Left ventricle myocardium inferior (tissue), 1 donor: ENCODE data around the gene CDC42EP1. TPM values are rescaled to one million over a fixed set of nuclear protein-coding genes. Genes with fewer than 3 reads are reported as not detected.
A peak's percentile ranks its signal among the peaks of the same experiment; 100 is the strongest.

ENCODE experiments used
- DNase-seq: peaks from one replicate; pipeline ENCODE4 v3.0.0-alpha.2; 2020
- H3K27ac ChIP-seq: fragments of 200-600 bp; replicated peaks from 2 replicates; pipeline ENCODE4 v1.8.0; 2021
- H3K27me3 ChIP-seq: fragments of 200-600 bp; 2 replicates; pipeline ENCODE4 v1.8.0; 2021; ENCODE audit warnings: low read depth
- H3K36me3 ChIP-seq: fragments of 200-600 bp; 2 replicates; pipeline ENCODE4 v1.8.0; 2021
- H3K4me1 ChIP-seq: fragments of 200-600 bp; 2 replicates; pipeline ENCODE4 v1.8.0; 2021
- H3K4me3 ChIP-seq: fragments of 200-600 bp; 2 replicates; pipeline ENCODE4 v1.8.0; 2021; ENCODE audit warnings: mild to moderate bottlenecking, moderate library complexity
- H3K9me3 ChIP-seq: fragments of 200-600 bp; replicated peaks from 2 replicates; pipeline ENCODE4 v1.8.0; 2021
- intact Hi-C: fragments of 100-400 bp; cut with micrococcal nuclease; formaldehyde crosslinking; loops from one replicate; pipeline ENCODE4 v1.11.0; 2022
- total RNA-seq: library from RNA; stranded (reverse); fragmentation: NEBNext Ultra II Directional; extraction: Animal tissue kit (Norgen Biotek cat#: 25700); gene quantifications from one replicate; pipeline ENCODE4 v1.2.1, GENCODE V29; 2021
- TF ChIP-seq, protein P1 (sequence below): fragments of 200-600 bp; IDR thresholded peaks from 2 replicates; pipeline ENCODE4 v1.8.0; 2021; ENCODE audit warnings: antibody characterized with exemption, mild to moderate bottlenecking, borderline replicate concordance
- donor health status: DM: no; HTN: yes; CAD: no; lungs with severe emphysema.

Gene CDC42EP1
- total RNA-seq, 1 donor from 2014 or later, result 17.7 TPM

- Histone ChIP-seq H3K27ac (no peak overlapping the region), H3K36me3 (no peaks in the 10 kb centered on the region), H3K4me3 (no peak overlapping the region), H3K4me1 (peaks cover 43% of the 10 kb centered on the region), H3K27me3 (peaks cover 5% of the 10 kb centered on the region), H3K9me3 (no peaks in the 10 kb centered on the region)
- intact Hi-C loops, result no loop called here
- TF ChIP-seq, protein P1, sequence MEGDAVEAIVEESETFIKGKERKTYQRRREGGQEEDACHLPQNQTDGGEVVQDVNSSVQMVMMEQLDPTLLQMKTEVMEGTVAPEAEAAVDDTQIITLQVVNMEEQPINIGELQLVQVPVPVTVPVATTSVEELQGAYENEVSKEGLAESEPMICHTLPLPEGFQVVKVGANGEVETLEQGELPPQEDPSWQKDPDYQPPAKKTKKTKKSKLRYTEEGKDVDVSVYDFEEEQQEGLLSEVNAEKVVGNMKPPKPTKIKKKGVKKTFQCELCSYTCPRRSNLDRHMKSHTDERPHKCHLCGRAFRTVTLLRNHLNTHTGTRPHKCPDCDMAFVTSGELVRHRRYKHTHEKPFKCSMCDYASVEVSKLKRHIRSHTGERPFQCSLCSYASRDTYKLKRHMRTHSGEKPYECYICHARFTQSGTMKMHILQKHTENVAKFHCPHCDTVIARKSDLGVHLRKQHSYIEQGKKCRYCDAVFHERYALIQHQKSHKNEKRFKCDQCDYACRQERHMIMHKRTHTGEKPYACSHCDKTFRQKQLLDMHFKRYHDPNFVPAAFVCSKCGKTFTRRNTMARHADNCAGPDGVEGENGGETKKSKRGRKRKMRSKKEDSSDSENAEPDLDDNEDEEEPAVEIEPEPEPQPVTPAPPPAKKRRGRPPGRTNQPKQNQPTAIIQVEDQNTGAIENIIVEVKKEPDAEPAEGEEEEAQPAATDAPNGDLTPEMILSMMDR, result no peak
- no peak for DNase-seq
Observed at GRCh38 chr22:37542959-37543358, 17.3 kb upstream of the CDC42EP1 start.

DNA sequence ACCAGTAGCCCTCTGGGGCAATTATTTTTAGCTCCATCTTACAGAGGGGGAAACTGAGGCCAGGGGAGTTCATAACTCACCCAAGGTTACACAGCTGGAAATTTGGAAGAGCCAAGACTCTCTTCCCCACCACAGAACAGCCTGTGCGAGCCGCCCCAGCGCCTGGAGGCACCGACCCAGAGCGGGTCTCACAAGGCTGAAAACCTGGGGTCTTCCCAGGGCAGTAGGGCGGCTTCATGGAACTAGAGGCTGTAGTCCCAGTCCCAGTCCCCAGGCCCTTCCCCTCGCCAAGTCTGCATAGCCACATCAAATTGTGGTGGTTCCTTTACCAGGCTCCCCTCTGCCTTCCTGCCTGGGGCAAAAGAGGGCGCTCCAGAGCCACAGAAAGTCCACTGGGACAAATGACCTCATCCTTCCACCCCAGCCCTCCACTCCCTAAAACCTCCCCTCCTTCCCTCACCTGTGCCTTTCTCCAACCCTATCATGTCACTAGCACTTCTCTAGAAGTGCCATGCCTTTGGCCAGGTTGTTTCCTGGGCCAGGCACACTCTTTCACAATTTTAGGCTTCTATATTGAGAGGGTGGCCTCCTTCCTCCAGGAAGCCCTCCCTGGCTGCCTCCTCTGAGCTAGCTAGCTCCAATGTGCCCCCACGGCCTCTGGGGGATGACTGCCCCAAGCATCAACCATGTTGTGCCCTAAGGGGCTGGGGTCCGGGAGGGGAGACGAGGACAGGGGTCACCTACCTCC lies 15.2 kb upstream of the CDC42EP1 start:
- no peaks in the 10 kb centered on the region for H3K36me3 ChIP-seq
- no peaks in the 10 kb centered on the region for H3K9me3 ChIP-seq
- peak overlapping the region; percentile 94 for H3K27ac ChIP-seq
- TF ChIP-seq, protein P1, result peak; percentile 82
- H3K27me3 ChIP-seq, result peaks cover 5% of the 10 kb centered on the region
- peak overlapping the region; percentile 53 for H3K4me3 ChIP-seq
- DNase-seq, result peak; percentile 68
- H3K4me1 ChIP-seq, result peaks cover 54% of the 10 kb centered on the region
- intact Hi-C loops, result no loop called here

DNA sequence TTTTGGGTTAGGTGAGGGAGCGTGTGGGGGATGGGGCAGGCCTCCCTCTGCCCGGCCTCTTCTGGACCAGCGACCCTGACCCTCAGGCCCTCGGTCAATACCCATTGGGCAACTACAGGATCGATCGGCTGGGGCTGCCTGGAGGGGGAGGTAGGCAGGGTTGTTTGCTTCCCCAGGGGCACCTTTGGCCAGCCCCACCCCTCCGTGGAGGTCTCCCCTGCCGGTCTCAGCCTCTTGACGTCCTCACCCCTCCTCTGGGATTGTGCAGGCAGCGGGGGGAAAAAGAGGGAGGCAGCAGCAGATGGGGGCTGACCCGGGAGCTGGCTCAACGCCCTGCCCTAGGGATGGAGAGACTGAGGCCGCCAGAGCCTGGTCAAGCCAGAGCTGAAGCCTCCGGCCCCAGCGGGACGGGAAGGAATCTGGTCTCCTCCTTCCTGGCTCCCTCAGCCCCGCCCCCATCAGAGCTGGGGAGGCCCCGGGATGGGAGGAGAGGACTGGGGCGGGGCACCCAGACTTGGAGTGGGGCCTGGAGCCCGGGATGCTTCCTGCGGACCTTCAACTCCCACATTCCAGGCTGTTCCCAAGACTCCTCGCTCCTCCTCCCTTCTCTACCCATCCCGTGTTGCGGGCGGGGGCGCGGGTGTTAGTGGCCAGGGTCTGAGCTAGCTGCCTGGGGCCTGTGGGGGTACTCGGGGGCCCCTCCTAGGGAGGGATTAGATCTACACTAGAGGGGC lies 14.4 kb upstream of the CDC42EP1 start:
- H3K27ac ChIP-seq, result peak overlapping the region; percentile 94
- no peaks in the 10 kb centered on the region for H3K36me3 ChIP-seq
- H3K4me1 ChIP-seq, result peaks cover 61% of the 10 kb centered on the region
- H3K27me3 ChIP-seq, result peaks cover 5% of the 10 kb centered on the region
- H3K4me3 ChIP-seq, result peak overlapping the region; percentile 53
- TF ChIP-seq, protein P1, result no peak
- peak; percentile 94 for DNase-seq
- intact Hi-C loops, result no loop called here
- H3K9me3 ChIP-seq, result no peaks in the 10 kb centered on the region

DNA sequence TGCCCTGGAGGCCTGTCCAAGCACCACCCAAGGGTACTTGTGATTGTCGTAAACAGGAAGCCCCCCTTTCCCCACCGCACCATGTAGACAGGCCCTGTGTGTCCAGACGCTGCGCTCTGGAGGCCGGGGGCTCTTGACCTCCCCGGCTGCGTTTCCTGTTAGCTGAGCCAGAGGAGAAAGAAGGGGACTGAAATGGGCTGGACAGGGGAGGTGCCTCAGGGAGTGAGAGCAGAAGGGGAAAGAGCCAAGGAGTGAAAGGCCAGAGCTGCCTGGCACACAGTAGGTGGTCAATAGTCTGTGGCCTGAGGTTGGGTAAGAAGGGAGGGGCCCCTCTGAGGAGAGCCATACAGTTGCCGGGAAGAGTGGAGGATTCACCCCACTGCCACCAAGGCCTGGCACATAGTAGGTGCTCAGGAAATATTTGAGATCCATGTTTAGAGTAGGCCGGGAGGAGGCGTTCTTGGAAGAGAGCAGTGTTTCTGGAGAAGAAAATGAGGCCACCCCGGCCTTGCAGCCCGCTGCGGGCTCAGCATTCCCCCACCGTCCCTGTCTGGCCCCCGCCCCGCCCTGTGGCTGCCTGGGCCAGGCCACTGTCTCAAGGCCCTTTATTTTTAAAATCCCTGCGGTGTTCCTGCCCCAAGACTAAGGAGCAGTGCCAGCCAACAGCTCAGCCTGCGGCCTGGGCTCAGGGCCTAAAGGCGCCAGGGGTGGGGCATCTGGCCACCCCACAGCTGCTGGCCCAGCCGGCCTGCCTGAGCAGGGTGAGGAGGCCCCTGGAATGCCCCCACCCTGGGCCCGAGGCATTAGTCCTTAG lies 13.6 kb upstream of the CDC42EP1 start:
- peak overlapping the region; percentile 94 for H3K27ac ChIP-seq
- peaks cover 5% of the 10 kb centered on the region for H3K27me3 ChIP-seq
- TF ChIP-seq, protein P1, result peak; percentile 18
- H3K4me3 ChIP-seq, result peak overlapping the region; percentile 53
- H3K9me3 ChIP-seq, result no peaks in the 10 kb centered on the region
- peak; percentile 78 for DNase-seq
- H3K36me3 ChIP-seq, result no peaks in the 10 kb centered on the region
- intact Hi-C loops, result no loop called here
- peaks cover 69% of the 10 kb centered on the region for H3K4me1 ChIP-seq

DNA sequence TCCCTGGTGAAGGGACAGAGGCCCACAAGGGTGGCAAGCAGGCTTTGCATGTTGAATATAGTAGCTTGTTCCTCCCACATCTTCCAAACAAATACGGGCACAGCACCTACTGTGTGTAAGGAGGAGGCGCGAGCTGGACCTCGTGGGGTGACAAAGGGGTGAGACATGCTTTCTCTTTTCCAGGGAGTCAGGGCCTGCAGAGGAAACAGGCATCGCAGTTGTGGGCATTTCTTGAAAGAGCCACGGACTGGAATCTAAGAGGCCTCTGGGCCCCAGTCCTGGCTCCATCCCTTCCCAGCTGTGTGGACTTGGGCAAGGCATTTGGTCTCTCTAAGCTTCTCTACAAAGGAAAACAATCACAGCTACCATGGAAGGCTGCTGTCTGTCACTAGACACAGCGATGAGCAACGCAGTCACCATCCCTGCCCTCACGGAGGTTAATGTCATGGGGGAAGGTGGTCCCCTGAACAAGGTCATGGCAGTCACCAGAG lies 13.0 kb upstream of the CDC42EP1 start:
- peaks cover 76% of the 10 kb centered on the region for H3K4me1 ChIP-seq
- H3K27me3 ChIP-seq, result peaks cover 5% of the 10 kb centered on the region
- no peaks in the 10 kb centered on the region for H3K36me3 ChIP-seq
- intact Hi-C loops, result no loop called here
- no peak for DNase-seq
- TF ChIP-seq, protein P1, result no peak
- H3K9me3 ChIP-seq, result no peaks in the 10 kb centered on the region
- peak overlapping the region; percentile 94 for H3K27ac ChIP-seq
- no peak overlapping the region for H3K4me3 ChIP-seq
